Measurements from ENCODE around the gene ZBTB39. TPM values are rescaled to one million over a fixed set of nuclear protein-coding genes. Genes with fewer than 3 reads are reported as not detected.

The ZBTB39 gene
- polyA plus RNA-seq, 1 of the 3 experiments (the other 2 are of a cell fraction), result 3.7 TPM

DNA sequence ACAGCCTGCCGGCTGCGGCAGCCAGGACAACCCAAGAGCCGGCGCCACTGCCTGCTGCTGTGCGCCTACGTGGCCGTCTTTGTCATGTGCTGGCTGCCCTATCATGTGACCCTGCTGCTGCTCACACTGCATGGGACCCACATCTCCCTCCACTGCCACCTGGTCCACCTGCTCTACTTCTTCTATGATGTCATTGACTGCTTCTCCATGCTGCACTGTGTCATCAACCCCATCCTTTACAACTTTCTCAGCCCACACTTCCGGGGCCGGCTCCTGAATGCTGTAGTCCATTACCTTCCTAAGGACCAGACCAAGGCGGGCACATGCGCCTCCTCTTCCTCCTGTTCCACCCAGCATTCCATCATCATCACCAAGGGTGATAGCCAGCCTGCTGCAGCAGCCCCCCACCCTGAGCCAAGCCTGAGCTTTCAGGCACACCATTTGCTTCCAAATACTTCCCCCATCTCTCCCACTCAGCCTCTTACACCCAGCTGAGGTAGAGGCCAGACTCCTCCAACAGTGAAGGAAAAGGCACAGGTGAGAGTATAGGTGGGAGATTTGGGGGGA lies 10.3 kb downstream of the ZBTB39 start (continued):
- TF ChIP-seq, protein P1, sequence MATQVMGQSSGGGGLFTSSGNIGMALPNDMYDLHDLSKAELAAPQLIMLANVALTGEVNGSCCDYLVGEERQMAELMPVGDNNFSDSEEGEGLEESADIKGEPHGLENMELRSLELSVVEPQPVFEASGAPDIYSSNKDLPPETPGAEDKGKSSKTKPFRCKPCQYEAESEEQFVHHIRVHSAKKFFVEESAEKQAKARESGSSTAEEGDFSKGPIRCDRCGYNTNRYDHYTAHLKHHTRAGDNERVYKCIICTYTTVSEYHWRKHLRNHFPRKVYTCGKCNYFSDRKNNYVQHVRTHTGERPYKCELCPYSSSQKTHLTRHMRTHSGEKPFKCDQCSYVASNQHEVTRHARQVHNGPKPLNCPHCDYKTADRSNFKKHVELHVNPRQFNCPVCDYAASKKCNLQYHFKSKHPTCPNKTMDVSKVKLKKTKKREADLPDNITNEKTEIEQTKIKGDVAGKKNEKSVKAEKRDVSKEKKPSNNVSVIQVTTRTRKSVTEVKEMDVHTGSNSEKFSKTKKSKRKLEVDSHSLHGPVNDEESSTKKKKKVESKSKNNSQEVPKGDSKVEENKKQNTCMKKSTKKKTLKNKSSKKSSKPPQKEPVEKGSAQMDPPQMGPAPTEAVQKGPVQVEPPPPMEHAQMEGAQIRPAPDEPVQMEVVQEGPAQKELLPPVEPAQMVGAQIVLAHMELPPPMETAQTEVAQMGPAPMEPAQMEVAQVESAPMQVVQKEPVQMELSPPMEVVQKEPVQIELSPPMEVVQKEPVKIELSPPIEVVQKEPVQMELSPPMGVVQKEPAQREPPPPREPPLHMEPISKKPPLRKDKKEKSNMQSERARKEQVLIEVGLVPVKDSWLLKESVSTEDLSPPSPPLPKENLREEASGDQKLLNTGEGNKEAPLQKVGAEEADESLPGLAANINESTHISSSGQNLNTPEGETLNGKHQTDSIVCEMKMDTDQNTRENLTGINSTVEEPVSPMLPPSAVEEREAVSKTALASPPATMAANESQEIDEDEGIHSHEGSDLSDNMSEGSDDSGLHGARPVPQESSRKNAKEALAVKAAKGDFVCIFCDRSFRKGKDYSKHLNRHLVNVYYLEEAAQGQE (IDR thresholded peaks at IDR 0.05; ENCODE audit: low read depth, low read length), result no peak
- TF ChIP-seq RFX5 (IDR thresholded peaks at IDR 0.05; ENCODE audit: low read length) (no peak), RAD21 (IDR thresholded peaks at IDR 0.05; ENCODE audit: low read length) (no peak)
- TF ChIP-seq, protein P2, sequence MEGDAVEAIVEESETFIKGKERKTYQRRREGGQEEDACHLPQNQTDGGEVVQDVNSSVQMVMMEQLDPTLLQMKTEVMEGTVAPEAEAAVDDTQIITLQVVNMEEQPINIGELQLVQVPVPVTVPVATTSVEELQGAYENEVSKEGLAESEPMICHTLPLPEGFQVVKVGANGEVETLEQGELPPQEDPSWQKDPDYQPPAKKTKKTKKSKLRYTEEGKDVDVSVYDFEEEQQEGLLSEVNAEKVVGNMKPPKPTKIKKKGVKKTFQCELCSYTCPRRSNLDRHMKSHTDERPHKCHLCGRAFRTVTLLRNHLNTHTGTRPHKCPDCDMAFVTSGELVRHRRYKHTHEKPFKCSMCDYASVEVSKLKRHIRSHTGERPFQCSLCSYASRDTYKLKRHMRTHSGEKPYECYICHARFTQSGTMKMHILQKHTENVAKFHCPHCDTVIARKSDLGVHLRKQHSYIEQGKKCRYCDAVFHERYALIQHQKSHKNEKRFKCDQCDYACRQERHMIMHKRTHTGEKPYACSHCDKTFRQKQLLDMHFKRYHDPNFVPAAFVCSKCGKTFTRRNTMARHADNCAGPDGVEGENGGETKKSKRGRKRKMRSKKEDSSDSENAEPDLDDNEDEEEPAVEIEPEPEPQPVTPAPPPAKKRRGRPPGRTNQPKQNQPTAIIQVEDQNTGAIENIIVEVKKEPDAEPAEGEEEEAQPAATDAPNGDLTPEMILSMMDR (IDR thresholded peaks at IDR 0.05), result no peak
- TF ChIP-seq, protein P3, sequence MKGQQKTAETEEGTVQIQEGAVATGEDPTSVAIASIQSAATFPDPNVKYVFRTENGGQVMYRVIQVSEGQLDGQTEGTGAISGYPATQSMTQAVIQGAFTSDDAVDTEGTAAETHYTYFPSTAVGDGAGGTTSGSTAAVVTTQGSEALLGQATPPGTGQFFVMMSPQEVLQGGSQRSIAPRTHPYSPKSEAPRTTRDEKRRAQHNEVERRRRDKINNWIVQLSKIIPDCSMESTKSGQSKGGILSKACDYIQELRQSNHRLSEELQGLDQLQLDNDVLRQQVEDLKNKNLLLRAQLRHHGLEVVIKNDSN (IDR thresholded peaks at IDR 0.05; ENCODE audit: borderline replicate concordance, low read depth), result no peak
- TF ChIP-seq, protein P4, sequence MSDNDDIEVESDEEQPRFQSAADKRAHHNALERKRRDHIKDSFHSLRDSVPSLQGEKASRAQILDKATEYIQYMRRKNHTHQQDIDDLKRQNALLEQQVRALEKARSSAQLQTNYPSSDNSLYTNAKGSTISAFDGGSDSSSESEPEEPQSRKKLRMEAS (IDR thresholded peaks at IDR 0.05; ENCODE audit: low read depth), result no peak
- TF ChIP-seq, protein P5, sequence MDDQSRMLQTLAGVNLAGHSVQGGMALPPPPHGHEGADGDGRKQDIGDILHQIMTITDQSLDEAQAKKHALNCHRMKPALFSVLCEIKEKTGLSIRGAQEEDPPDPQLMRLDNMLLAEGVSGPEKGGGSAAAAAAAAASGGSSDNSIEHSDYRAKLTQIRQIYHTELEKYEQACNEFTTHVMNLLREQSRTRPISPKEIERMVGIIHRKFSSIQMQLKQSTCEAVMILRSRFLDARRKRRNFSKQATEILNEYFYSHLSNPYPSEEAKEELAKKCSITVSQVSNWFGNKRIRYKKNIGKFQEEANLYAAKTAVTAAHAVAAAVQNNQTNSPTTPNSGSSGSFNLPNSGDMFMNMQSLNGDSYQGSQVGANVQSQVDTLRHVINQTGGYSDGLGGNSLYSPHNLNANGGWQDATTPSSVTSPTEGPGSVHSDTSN (IDR thresholded peaks at IDR 0.05), result no peak

DNA sequence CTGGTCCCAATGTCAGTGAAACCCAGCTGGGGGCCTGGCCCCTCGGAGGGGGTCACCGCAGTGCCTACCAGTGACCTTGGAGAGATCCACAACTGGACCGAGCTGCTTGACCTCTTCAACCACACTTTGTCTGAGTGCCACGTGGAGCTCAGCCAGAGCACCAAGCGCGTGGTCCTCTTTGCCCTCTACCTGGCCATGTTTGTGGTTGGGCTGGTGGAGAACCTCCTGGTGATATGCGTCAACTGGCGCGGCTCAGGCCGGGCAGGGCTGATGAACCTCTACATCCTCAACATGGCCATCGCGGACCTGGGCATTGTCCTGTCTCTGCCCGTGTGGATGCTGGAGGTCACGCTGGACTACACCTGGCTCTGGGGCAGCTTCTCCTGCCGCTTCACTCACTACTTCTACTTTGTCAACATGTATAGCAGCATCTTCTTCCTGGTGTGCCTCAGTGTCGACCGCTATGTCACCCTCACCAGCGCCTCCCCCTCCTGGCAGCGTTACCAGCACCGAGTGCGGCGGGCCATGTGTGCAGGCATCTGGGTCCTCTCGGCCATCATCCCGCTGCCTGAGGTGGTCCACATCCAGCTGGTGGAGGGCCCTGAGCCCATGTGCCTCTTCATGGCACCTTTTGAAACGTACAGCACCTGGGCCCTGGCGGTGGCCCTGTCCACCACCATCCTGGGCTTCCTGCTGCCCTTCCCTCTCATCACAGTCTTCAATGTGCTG lies 11.0 kb downstream of the ZBTB39 start:
- 94% methylated on average over 22 of the region's 26 CpGs for WGBS (ENCODE audit: low lambda C conversion rate)
- no peaks in the 10 kb centered on the region for H3K9me2 ChIP-seq
- no peaks in the 10 kb centered on the region for H3K79me2 ChIP-seq (ENCODE audit: insufficient read depth)
- H3K27ac ChIP-seq (ENCODE audit: low read depth in 2 of 2, low read length in 1 of 2), result no peak overlapping the region
- H3K9me3 ChIP-seq, result no peaks in the 10 kb centered on the region
- ChIA-PET CTCF (interaction anchor here (1.2 to 2.6 kb wide), 4 partner anchors 8 to 70 kb away, joined by 3 to 13 read pairs (median 4); no protein-coding TSS in a partner anchor), POLR2A (no interaction called here)
- H3F3A ChIP-seq (replicated peaks; ENCODE audit: insufficient read depth), result no peaks in the 10 kb centered on the region
- peaks cover 14% of the 10 kb centered on the region; the same call in 1 of the 2 replicates for H4K20me1 ChIP-seq (ENCODE audit: insufficient read depth)
- peaks cover 7 to 28% of the 10 kb centered on the region in 2 experiments for H3K36me3 ChIP-seq (replicated peaks in 1 of 2; ENCODE audit: control insufficient read depth in 1 of 2, insufficient read depth in 2 of 2, low read length in 1 of 2)
- no peaks in the 10 kb centered on the region; a peak in 2 of 4 replicates for H3K4me1 ChIP-seq (ENCODE audit: control insufficient read depth in 1 of 2, insufficient read depth in 2 of 2, low read depth in 1 of 2, low read length in 1 of 2)
- H3K27me3 ChIP-seq (ENCODE audit: insufficient read depth), result no peaks in the 10 kb centered on the region
- no peak for DNase-seq
- no peak overlapping the region for H3K4me2 ChIP-seq
- no peak overlapping the region for H2AFZ ChIP-seq (ENCODE audit: low read depth)
- H3K9ac ChIP-seq, result no peak overlapping the region
- no peak overlapping the region for H3K4me3 ChIP-seq (ENCODE audit: low read depth in 2 of 2, low read length in 1 of 2)
- TF ChIP-seq TEAD4 (IDR thresholded peaks at IDR 0.05; ENCODE audit: borderline replicate concordance, insufficient read depth), result no peak
- TF ChIP-seq, protein P6, sequence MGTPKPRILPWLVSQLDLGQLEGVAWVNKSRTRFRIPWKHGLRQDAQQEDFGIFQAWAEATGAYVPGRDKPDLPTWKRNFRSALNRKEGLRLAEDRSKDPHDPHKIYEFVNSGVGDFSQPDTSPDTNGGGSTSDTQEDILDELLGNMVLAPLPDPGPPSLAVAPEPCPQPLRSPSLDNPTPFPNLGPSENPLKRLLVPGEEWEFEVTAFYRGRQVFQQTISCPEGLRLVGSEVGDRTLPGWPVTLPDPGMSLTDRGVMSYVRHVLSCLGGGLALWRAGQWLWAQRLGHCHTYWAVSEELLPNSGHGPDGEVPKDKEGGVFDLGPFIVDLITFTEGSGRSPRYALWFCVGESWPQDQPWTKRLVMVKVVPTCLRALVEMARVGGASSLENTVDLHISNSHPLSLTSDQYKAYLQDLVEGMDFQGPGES (IDR thresholded peaks at IDR 0.05; ENCODE audit: low read depth, low read length), result no peak
- TF ChIP-seq RXRA (IDR thresholded peaks at IDR 0.05; ENCODE audit: borderline replicate concordance, low read depth), result no peak
- TF ChIP-seq, protein P4 (IDR thresholded peaks at IDR 0.05; ENCODE audit: low read depth), result no peak
- TF ChIP-seq FOXJ3 (CRISPR knock-in tag; IDR thresholded peaks at IDR 0.05), result no peak
- no peak for TF ChIP-seq POLR2AphosphoS5 (IDR thresholded peaks at IDR 0.05; ENCODE audit: low read depth, low read length)
- no peak for TF ChIP-seq TAF1 (IDR thresholded peaks at IDR 0.05; ENCODE audit: borderline replicate concordance, low read depth, low read length)
- no peak for TF ChIP-seq ELF1 (IDR thresholded peaks at IDR 0.05)
- no peak for TF ChIP-seq NRF1 (IDR thresholded peaks at IDR 0.05; ENCODE audit: low read depth, low read length)
- TF ChIP-seq, protein P1 (IDR thresholded peaks at IDR 0.05; ENCODE audit: low read depth, low read length), result no peak

Data from SK-N-SH (cell line).